ELF-1 (cell line): ENCODE data around the gene NFXL1.
A peak's percentile ranks its signal among the peaks of the same experiment; 100 is the strongest.
"Not testable (repeated sequence)": the region's sequence is repeated elsewhere in the genome, so short reads cannot be mapped to it uniquely, and the experiment has no call there.

Source experiments
- DNase-seq: peaks from one replicate; pipeline ENCODE4 v3.0.0-alpha.2; 2016; ENCODE audit warnings: low read depth, low spot score

The NFXL1 gene

DNA sequence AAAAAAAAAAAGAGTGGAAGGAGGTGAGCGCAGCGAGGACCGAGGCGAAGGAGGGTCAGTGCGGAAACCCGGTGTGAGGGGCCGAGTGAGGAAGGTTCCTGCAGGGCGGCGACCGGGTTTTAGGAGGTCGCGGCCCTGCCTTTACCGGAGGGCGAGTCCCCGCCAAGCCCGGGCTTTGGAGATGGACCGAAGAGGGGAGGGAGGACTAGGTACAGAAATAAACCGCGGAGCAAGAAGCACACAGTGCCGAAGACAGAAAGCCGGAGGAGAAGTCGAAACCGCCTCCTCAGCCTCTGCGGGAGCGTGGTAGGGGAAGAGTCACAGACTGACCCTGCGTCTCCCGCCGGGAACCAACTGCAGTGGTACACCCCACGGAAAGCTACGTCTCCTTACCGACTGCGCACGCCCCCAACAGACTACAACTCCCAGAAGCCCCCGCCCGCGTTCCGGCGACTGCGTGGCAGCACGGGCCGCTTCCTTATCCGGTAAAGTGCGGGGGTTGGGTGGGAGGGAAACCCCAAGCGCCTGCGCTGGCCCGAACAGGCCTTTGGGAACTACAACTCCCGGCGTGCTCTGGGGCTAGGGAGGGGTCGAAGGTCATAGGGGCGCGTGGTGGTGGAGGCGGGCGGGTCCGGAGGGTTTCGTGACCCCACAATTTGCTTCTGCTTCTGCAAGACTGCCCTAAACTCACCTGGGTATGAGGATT, at the start of gene NFXL1:
NFXL1 (minus strand) TSS at position 364 of the 706 bp plus-strand sequence. CDS start 380 bp downstream, outside the sequence.
- peak; percentile 97 for DNase-seq

DNA sequence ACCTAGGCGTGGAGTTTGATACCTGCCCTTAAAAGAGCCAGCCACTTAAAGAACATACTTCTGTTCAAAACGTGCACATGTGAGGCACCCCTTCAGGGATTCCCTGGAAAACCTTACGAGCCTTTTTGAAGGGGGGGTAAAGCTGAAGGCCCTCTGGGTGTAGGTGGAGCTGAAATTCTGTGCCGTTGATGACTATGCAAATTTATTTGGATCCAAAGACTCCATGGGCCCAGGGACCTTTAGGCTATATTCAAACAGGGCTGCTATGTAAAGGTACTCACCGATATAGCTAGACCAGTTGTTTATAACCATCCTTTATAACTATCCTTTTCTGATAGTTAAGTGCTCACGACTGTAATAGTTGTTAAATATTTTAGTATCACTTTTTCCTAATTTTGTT, 40.3 kb upstream of the NFXL1 start:
- peak; percentile 5 for DNase-seq

DNA sequence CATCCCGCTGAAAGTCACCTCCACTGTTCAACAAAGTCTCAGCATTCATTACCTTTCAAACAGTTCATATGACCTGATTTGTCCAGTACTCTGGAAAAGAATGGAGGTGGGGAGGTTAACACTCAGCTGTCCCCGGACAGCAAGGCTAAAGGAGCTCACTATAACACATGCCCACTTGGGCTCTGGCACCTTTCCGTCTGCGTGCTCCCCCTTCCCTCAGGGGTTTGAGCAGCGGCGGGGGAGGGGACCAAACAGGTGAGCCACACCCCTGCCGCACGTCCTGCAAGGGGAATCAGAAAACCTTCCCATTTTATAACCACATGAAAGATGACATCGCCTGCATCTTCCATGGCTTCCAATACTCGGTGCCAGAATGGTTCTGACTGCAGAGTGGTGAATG, 39.9 kb upstream of the NFXL1 start:
- peak; percentile 3 for DNase-seq

DNA sequence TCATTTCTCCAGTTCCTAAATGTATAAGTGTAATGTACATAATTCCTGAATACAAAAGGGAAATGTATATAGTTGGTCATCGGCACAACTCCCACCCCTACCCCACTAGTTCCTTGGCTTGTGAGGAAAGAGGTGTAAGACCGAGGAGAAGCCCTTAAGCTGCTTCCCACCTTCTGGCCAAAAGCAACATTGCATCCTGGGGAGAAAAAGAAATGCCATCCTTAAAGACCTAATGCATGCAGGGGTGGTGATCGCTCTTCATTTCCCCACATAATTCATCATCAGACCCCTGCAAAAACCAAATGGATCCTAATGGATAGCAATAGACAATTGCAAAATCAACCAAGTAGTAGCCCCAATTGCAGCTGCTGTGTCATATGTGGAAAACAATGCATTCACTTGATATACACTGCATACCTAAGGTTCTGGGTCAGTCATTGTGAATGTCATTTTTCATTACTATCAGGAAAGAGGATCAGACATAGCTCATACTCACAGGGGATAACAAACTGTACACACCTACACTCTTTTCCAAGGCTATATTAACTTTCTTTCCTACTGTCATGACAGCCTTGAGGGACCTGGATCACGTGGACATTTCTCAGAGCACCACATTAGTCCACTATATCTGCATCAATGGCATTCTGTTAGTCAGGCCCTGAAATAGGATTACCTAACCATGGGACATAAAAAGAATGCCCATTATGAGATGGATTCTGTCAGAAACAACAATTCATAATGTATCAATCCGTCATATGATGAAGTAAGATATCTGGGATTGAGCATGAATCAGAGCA, 31.7 kb upstream of the NFXL1 start:
- no peak for DNase-seq

DNA sequence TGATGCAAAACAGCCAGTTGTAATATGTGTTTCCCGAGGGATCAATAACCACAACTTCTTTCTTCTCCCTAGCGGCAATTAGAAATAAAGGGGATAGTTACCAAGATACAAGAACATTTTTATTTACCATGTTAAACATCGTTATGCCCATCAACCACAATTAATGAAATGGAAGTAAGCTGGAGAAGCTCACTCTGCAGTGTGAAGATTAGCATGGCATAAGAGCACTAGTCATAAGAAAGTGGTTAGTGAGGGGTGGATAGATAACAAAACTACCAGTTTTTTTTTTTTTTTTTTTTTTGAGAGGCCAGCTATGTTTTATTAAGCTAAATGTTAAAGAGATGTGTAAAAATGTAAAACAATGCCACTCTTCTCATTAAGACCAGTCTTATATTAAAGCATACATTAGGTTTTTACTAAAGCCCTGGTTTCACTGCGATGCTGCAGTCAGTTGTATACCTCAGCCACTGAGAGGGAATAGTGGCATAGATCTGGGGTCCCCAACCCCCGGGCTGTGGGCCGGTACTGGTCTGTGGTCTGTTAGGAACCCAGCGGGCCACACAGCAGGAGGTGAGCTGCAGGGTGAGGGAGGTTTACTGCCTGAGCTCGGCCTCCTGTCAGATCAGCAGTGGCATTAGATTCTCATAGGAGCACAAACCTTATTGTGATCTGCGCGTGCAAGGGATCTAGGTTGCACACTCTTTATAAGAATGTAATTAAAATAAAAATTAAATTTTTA, 27.9 kb upstream of the NFXL1 start:
- DNase-seq: peak; percentile 5

DNA sequence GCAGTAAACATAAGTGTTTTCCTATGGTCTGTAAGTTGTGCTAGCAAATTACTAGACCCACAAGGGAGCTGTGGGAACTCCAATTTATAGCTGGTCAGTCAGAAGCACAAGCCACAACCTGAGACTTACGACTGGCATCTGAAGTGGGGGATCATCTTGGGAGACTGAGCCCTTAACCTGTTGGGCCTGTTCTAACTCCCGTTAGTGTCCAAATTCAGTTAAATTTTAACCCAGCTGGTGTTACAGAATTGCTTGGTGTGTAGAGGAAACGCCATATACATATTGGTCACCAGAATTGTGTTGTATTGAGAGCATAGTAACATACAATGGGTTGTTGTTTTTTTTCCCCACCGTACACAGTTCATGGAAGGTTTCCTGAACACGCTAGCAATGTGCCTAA, 25.1 kb upstream of the NFXL1 start:
- no peak for DNase-seq

DNA sequence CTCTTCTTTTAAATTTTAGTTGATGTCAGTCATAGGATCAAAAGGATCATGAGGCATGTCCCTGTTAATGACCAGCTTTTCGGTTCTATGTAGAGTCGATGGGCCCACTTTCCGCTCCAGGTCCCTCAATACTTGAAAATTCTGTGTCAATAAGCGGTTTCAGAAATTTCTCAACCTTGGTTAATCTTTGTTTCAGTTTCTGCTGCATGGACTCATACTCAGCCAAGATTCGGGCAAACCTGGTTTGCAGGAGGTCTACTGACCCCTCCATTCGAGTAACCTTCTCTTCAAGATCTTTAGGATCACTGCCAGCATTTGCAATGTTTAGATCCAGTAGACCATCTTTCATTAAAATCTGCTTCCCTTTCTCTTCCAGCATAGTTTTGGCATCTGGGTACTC, 22.0 kb upstream of the NFXL1 start:
- DNase-seq: no peak

DNA sequence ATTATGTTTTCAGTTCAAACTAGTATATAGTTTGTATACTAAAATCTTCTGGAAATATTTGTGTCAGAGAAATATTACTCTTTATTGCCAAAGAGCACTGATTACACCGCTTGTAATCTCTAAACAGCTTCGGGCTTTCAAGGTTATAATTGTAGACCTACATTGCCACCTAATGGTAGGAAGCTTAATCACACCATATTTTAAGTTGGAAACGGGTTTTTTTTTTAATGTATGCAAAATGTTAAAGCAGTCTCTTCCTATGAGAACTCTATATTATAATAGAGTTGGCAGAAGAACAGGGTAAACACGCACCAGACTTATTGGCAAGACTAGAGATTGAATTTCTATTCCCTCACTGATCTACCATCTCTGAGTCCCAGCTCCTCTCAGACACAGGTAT, 19.5 kb upstream of the NFXL1 start:
- DNase-seq: no peak

DNA sequence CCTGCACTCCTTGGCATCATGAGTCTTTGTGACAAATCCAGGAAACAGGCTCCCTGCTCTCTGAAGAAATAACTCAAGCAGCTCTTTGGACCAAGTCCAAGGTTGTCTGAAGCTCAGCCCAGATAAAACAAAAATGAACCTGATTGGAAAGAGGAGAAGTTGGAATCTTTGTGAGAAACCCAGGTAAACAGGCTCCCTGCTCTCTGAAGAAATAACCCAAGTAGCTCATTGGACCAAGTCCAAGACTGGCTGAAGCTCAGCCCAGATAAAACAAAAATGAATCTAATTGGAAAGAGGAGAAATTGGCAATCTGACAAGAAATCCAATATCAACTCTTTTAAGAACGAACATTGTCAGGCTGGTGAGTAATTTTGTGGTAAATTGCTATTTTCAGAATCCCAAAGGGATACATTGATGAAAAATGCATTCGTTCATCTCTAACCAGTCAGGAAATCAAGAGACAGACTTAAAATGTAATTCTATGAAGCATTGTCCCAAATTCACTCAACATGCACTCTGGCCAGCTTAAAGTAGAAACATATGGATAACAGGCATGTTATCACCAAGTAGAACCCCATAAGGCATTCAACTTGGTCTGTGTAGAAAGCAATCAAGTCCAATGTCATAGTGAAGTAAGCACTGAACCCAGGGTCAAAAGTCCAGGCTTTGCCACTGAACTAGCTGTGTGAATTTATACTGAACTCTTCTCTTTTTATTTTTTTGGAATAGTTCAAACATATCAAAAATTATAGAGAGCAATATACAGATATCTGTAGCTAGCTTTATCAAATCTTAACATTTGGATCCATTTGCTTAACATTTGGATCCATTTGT, 16.8 kb upstream of the NFXL1 start:
- no peak for DNase-seq

GRCh38 chr4:47929682-47930201, 15.4 kb upstream of the NFXL1 start:
- DNase-seq: no peak

DNA sequence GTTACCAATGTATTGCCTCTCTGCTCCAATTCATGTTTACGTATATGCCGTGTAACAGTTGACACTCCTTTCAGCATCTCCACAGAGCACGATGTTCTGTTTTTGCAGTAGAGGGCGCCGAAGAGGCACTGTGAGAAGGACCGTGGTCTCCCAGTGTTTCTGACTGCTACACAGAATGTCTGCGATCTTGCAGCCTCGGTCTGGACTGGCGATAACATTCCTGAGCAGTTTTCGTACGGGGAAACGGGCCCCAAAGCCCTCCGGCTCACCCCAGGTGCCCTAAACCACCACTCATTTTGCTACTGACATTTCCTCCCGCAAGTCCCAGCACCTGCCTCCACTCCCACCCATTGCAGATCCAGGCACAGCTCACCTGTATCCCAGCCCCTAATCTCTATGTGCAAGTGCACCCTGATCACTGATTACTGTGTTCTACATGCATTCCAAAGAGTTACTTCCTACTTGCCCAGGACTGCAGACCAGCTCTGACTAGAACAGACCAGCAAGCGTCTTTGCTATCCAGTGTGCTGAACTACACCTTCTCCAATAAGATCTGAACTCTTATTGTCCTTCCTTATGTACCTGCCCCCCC, 12.4 kb upstream of the NFXL1 start:
- peak; percentile 85 for DNase-seq

GRCh38 chr4:47923261-47923608, 8.9 kb upstream of the NFXL1 start:
- DNase-seq: not testable (repeated sequence)

DNA sequence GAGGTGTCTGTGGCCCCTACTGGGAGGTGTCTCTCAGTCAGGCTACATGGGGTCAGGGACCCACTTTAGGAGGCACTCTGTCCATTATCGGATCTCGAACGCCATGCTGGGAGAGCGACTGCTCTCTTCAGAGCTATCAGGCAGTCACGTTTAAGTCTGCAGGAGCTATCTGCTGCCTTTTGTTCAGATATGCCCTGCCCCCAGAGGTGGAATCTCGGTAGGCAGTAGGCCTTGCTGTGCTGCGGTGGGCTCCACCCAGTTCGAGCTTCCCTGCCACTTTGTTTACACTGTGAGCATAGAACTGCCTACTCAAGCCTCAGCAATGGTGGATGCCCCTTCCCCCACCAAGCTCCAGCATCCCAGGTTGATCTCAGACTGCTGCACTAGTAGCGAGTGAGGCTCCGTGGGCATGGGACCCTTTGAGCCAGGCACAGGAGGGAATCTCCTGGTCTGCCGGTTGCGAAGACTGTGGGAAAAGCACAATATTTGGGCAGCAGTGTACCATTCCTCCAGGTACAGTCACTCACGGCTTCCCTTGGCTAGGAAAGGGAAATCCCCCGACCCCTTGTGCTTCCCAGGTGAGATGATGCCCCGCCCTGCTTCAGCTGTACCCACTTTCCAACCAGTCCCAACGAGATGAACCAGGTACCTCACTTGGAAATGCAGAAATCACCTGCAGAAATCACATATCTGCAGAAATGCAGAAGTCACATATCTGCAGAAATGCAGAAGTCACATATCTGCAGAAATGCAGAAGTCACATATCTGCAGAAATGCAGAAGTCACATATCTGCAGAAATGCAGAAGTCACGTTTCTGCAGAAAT, 8.3 kb upstream of the NFXL1 start:
- DNase-seq: peak; percentile 56

- DNase-seq: not testable (repeated sequence)
These were observed 2.8 kb upstream of the NFXL1 start for GRCh38 chr4:47917163-47917562.

DNA sequence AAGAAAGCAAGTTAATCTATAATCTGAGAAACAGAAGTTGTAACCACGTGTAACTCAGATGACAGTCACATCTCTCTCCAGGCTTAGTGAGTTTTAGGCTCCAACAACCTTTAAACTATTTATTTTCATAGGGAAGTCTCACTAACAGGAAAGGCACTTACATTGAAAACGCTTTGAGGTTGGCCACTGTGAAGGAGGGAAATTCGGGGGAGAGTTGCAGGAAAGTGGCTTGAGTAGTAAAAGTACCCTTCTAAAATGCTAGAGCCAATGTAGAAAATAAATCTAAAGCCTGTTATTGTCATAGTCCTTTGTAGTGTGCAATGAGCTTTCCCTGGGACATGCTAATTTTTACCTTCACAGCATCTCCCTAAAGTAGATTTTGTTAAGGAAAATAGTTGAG, 995 bp upstream of the NFXL1 start:
- DNase-seq: no peak

DNA sequence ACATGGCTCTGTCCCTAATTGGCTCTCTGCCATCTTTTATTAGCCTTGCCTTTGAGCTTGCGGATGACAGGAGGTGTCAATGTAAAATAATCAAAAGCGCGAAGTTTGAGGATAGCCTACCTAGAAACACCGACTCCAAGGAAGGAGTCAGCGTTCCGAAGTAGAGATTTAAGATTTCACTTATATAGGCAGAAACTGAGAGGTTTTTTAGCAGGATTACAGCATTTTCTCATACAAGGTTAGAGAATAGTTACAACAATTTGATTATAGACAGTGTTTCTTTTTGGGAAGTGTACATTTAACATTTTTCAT, 499 bp upstream of the NFXL1 start:
- no peak for DNase-seq

- no peak for DNase-seq
These were observed 543 bp downstream of the NFXL1 start for GRCh38 chr4:47913861-47914219.

- no peak for DNase-seq
These were observed 1.1 kb downstream of the NFXL1 start for GRCh38 chr4:47913330-47913729.

DNA sequence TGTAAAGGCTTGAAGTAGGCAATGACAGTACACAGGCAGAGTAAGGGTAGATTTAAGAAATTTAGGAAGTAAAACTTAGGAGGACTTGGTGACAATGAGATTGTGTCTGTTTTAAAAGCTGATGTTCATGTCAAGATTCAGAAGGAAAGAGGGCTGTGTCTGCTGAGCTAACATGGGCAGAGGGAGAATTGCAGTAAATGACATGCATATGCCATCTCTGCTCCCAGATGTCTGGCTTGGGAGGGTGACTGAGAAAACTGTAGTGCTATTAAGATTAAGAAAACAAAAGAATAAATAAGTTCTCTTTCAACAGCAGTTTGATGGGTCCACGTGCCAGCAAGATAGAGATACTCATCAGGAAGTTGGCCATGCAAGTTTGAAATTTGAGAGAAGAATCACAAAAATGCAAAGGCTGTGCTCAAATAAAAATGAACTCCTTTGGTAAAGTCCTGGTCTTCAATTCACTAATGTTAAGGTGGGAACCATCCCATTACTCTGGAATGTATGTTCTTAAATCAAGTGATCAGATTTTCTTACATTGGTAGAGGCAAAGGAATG, 7.2 kb downstream of the NFXL1 start:
- DNase-seq: no peak

GRCh38 chr4:47899639-47900038, 14.7 kb downstream of the NFXL1 start:
- DNase-seq: no peak
